ENCODE data around the gene PXDN. TPM values are rescaled to one million over a fixed set of nuclear protein-coding genes. Genes with fewer than 3 reads are reported as not detected.

The PXDN gene
- polyA plus RNA-seq, 1 donor: 60.6 TPM

GRCh38 chr2:1775511-1776035, 31.3 kb upstream of the PXDN start:
- no peak overlapping the region for H3K4me3 ChIP-seq (ENCODE audit: low read length)
- H3K36me3 ChIP-seq (ENCODE audit: control insufficient read depth, insufficient read depth, low read length): no peaks in the 10 kb centered on the region
- H3K9me3 ChIP-seq (ENCODE audit: control insufficient read depth, low read depth, low read length): no peaks in the 10 kb centered on the region
- H3K27me3 ChIP-seq (ENCODE audit: control insufficient read depth, insufficient read depth, low read length): no peaks in the 10 kb centered on the region
- no peak for DNase-seq
- H3K27ac ChIP-seq (ENCODE audit: low read length): no peak overlapping the region
- WGBS (ENCODE audit: insufficient coverage, low lambda C conversion rate): 100% methylated on average over 3 of the region's 7 CpGs
- no peaks in the 10 kb centered on the region for H3K4me1 ChIP-seq (ENCODE audit: control insufficient read depth, insufficient read depth, low read length)

GRCh38 chr2:1774929-1775328, 30.6 kb upstream of the PXDN start:
- H3K27ac ChIP-seq (ENCODE audit: low read length): no peak overlapping the region
- no CpG with 5 or more reads among the region's 3 CpGs for WGBS (ENCODE audit: insufficient coverage, low lambda C conversion rate)
- no peak overlapping the region for H3K4me3 ChIP-seq (ENCODE audit: low read length)
- no peaks in the 10 kb centered on the region for H3K36me3 ChIP-seq (ENCODE audit: control insufficient read depth, insufficient read depth, low read length)
- no peak for DNase-seq
- no peaks in the 10 kb centered on the region for H3K27me3 ChIP-seq (ENCODE audit: control insufficient read depth, insufficient read depth, low read length)
- no peaks in the 10 kb centered on the region for H3K9me3 ChIP-seq (ENCODE audit: control insufficient read depth, low read depth, low read length)
- no peaks in the 10 kb centered on the region for H3K4me1 ChIP-seq (ENCODE audit: control insufficient read depth, insufficient read depth, low read length)

- H3K27me3 ChIP-seq (ENCODE audit: control insufficient read depth, insufficient read depth, low read length): no peaks in the 10 kb centered on the region
- 67% methylated on average over 1 of the region's 7 CpGs for WGBS (ENCODE audit: insufficient coverage, low lambda C conversion rate)
- no peaks in the 10 kb centered on the region for H3K4me1 ChIP-seq (ENCODE audit: control insufficient read depth, insufficient read depth, low read length)
- no peaks in the 10 kb centered on the region for H3K9me3 ChIP-seq (ENCODE audit: control insufficient read depth, low read depth, low read length)
- H3K27ac ChIP-seq (ENCODE audit: low read length): no peak overlapping the region
- peak in 1 of 2 donors; percentile 31 for DNase-seq
- H3K36me3 ChIP-seq (ENCODE audit: control insufficient read depth, insufficient read depth, low read length): no peaks in the 10 kb centered on the region
- no peak overlapping the region for H3K4me3 ChIP-seq (ENCODE audit: low read length)
Observed at GRCh38 chr2:1773883-1774282, 29.6 kb upstream of the PXDN start.

- no CpG with 5 or more reads among the region's 8 CpGs for WGBS (ENCODE audit: insufficient coverage, low lambda C conversion rate)
- DNase-seq: no peak
- Histone ChIP-seq H3K27me3 (ENCODE audit: control insufficient read depth, insufficient read depth, low read length) (no peaks in the 10 kb centered on the region), H3K4me3 (ENCODE audit: low read length) (no peak overlapping the region), H3K27ac (ENCODE audit: low read length) (no peak overlapping the region), H3K4me1 (ENCODE audit: control insufficient read depth, insufficient read depth, low read length) (no peaks in the 10 kb centered on the region), H3K36me3 (ENCODE audit: control insufficient read depth, insufficient read depth, low read length) (no peaks in the 10 kb centered on the region), H3K9me3 (ENCODE audit: control insufficient read depth, low read depth, low read length) (no peaks in the 10 kb centered on the region)
Observed at GRCh38 chr2:1772471-1773267, 28.4 kb upstream of the PXDN start.

DNA sequence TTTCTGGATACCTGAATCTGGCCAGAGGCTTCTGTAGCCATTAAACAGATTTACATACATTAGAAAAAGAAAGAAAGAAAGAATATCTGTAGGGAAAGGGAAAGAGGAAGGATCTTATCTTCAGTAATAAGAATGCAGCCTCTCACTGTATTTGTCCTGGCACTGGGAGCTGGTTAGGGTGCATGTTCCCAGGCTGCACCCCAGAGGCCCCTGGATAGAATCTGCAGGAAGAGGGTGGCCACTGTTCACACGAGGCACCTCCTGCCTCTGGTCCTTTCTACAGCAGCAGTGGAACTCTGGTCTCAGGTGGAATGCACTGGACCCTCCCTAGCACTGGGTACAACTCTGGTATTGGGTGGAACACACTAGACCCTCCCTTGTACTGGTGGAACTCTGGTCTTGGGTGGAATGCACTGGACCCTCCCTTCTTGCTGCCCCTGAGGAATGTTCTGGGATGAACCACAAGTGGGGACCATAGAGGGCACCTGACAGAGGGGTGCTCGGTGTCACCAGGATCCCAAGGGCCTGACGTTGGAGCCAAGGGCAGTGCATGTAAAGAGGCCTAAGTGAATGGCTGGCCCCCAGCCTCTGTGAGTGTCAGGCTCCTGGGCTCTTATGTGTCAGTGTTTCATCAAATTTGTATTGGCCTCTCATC, 27.4 kb upstream of the PXDN start:
- Histone ChIP-seq H3K4me3 (ENCODE audit: low read length) (no peak overlapping the region), H3K36me3 (ENCODE audit: control insufficient read depth, insufficient read depth, low read length) (no peaks in the 10 kb centered on the region), H3K27me3 (ENCODE audit: control insufficient read depth, insufficient read depth, low read length) (no peaks in the 10 kb centered on the region), H3K9me3 (ENCODE audit: control insufficient read depth, low read depth, low read length) (no peaks in the 10 kb centered on the region), H3K4me1 (ENCODE audit: control insufficient read depth, insufficient read depth, low read length) (no peaks in the 10 kb centered on the region), H3K27ac (ENCODE audit: low read length) (no peak overlapping the region)
- WGBS (ENCODE audit: insufficient coverage, low lambda C conversion rate): no CpG with 5 or more reads among the region's 3 CpGs
- no peak for DNase-seq

DNA sequence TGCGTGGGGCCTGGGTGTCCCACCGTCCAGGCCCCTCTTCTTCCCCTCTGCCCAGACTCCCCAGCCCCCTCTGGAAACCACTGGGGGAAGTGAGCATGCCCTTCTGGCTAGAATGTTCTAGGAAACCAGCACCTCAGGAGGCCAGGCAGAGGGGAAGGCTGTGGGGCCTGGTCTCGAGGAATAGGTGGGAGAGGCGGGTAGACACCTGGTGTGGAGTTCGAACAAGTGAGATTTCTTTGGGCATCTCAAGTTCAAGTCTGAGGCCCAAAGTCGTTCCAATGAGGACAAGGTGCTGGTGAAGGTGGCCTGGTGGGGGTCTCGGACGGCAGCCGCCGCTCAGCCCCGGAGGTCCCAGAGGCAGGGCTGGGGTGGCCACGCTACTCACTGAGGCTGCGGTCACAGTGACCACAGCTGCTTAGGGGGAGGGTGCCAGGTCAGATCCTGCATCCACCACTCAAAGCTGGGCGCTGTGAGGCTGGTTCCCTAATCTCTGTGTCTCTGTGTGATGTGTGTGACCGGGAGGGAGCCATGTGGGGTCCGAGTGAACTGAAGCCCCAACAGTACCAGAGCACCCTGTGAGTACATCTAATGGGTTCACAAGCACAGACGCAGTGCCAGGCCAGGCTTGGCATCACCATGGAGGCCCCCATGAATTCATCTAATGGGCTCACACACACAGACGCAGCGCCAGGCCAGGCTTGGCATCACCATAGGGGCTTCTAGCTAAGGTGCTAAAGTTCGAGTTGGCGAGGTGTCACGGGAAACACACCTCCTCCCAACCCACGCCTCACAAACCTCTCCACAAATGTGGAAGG, 26.5 kb upstream of the PXDN start:
- Histone ChIP-seq H3K27ac (ENCODE audit: low read length) (no peak overlapping the region), H3K36me3 (ENCODE audit: control insufficient read depth, insufficient read depth, low read length) (no peaks in the 10 kb centered on the region), H3K27me3 (ENCODE audit: control insufficient read depth, insufficient read depth, low read length) (no peaks in the 10 kb centered on the region), H3K4me1 (ENCODE audit: control insufficient read depth, insufficient read depth, low read length) (no peaks in the 10 kb centered on the region), H3K4me3 (ENCODE audit: low read length) (no peak overlapping the region), H3K9me3 (ENCODE audit: control insufficient read depth, low read depth, low read length) (no peaks in the 10 kb centered on the region)
- WGBS (ENCODE audit: insufficient coverage, low lambda C conversion rate): no CpG with 5 or more reads among the region's 23 CpGs
- DNase-seq: no peak

DNA sequence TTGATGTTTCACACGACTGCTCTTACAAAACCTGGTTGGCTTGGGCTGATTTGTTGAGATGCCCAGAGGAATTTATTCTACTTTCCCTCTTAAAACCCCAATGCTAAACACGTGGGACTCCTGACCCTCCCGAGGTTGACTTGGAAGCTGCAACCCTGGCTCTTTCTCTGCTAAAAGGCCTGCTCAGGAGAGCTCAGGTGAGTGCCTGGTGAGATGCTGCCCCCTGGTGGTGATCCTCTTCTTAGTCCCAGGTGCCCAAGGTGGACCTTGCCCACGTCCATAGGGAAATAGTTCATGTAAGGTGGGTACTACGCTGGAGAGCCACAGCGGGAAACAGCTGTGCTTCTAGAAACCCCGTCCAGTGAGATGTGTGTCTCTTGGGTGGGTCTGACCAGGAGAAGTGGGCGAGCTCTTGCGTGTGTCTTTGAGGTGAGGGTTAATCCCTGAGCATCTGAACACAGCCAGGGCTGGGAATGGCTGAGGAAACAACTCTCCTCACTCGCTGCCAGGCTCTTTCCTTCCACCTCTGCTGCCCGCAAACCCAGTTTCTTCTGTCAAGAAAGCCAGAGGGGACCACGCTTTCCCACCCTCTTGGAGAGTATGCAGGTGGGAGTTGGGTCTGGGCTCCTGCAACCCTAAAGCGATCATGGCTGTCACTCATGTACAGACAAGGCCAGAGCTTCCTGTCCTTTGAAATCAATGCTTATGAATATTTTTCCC, 25.5 kb upstream of the PXDN start:
- WGBS (ENCODE audit: insufficient coverage, low lambda C conversion rate): 100% methylated on average over 1 of the region's 13 CpGs
- Histone ChIP-seq H3K36me3 (ENCODE audit: control insufficient read depth, insufficient read depth, low read length) (no peaks in the 10 kb centered on the region), H3K27me3 (ENCODE audit: control insufficient read depth, insufficient read depth, low read length) (no peaks in the 10 kb centered on the region), H3K4me1 (ENCODE audit: control insufficient read depth, insufficient read depth, low read length) (no peaks in the 10 kb centered on the region), H3K27ac (ENCODE audit: low read length) (no peak overlapping the region), H3K4me3 (ENCODE audit: low read length) (no peak overlapping the region), H3K9me3 (ENCODE audit: control insufficient read depth, low read depth, low read length) (no peaks in the 10 kb centered on the region)
- peak; percentile 76 to 79 for DNase-seq

GRCh38 chr2:1767939-1768691, 23.8 kb upstream of the PXDN start:
- Histone ChIP-seq H3K27me3 (ENCODE audit: control insufficient read depth, insufficient read depth, low read length) (no peaks in the 10 kb centered on the region), H3K36me3 (ENCODE audit: control insufficient read depth, insufficient read depth, low read length) (no peaks in the 10 kb centered on the region), H3K27ac (ENCODE audit: low read length) (no peak overlapping the region), H3K4me3 (ENCODE audit: low read length) (no peak overlapping the region), H3K4me1 (ENCODE audit: control insufficient read depth, insufficient read depth, low read length) (no peaks in the 10 kb centered on the region), H3K9me3 (ENCODE audit: control insufficient read depth, low read depth, low read length) (no peaks in the 10 kb centered on the region)
- no peak for DNase-seq
- no CpG with 5 or more reads among the region's 23 CpGs for WGBS (ENCODE audit: insufficient coverage, low lambda C conversion rate)

- H3K4me3 ChIP-seq (ENCODE audit: low read length): no peak overlapping the region
- WGBS (ENCODE audit: insufficient coverage, low lambda C conversion rate): no CpG with 5 or more reads among the region's 30 CpGs
- H3K36me3 ChIP-seq (ENCODE audit: control insufficient read depth, insufficient read depth, low read length): no peaks in the 10 kb centered on the region
- no peaks in the 10 kb centered on the region for H3K9me3 ChIP-seq (ENCODE audit: control insufficient read depth, low read depth, low read length)
- no peak overlapping the region for H3K27ac ChIP-seq (ENCODE audit: low read length)
- H3K27me3 ChIP-seq (ENCODE audit: control insufficient read depth, insufficient read depth, low read length): no peaks in the 10 kb centered on the region
- no peaks in the 10 kb centered on the region for H3K4me1 ChIP-seq (ENCODE audit: control insufficient read depth, insufficient read depth, low read length)
- DNase-seq: no peak
Observed at GRCh38 chr2:1766851-1767811, 22.8 kb upstream of the PXDN start.
